GM19240 (cell line): ENCODE results near the gene HOXA6.
A peak's percentile ranks its signal among the peaks of the same experiment; 100 is the strongest.

ENCODE experiments used
- DNase-seq: peaks from one replicate; pipeline ENCODE4 v3.0.0; 2011; ENCODE audit warnings: low spot score; ENCODE audit not compliant: insufficient read length

Gene HOXA6

DNA sequence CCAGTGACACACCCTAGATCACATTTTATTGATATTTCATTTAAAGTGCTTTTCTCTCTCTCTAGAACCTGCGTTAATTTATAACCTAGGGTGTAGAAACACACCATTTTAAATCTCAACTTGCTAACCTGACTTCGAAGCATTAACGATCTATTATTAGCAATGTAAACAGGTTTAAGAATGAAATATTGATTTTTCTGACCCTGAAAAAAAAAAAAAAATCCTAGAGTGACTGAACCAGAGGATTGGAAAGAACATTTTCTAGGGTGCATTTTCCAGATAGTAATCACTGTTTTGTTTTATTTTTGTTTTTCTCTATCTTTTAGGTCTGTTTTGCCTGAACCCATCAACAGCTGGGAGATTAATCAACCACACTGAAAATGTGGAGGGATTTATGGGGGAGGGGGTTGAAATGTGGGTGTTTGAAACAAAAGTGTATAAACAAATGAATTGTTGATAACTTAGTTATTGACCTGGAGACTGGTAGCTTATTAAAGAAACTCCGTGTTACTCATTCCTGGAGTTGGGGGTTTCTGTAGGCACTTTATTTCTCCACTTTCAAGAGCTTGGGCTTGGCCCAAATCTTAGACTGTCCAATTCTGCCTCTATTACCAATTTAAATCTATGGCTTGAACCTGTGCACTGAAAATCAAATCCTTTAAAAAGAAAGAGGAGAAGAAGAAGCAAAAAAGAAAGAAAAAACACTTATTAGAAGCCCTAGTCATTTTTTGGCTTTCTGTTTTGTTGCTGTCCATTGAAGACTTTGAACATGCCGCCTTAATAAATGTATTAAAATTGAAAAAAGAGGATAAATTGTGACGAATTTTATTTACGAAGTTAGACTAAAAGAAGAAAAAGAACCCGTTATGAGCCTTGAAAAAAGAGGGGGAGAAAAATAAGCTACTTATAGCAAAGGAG is 47.9 kb downstream of the HOXA6 start:
- DNase-seq = no peak

DNA sequence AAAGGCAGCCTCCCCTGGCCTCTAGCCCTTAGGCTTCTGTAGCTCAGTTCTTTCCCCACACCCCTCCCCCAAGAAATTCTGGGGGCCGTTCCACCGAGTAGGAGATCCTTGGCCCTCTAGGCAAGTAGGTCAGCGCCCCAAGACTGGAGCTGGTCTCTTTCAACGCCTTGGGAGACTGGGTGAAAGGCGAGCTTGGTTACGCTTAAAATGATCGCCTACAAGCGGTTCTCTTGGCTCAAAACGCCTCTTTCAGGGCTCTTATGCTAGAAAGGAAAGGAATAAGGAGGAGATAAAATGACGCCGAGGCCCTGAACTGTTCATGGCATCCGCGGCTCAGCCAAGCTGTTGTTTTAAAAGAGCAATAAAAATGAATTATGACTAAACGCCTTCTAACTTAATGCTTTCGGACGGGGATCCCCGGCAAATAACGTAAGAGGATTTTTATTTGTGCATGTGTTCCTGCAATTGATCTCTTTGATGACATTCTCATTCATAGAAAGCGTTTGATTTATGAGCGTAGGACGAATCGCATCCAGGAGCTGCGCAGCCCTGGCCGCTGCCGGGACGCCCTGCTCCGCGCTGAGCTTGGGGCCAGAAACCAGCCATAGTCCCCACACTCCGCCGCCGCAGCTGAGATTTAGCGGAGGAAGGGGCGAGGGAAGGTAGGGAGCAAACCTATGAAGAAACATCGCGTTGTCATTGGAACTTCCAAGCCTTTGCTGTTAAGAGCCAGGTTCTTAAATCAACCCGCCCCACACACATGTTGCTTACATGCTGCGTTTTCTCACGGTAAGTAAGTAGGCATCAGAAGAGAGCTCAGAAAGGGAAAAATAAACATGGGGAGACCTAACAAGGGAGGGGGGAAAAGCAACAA is 48.8 kb downstream of the HOXA6 start:
- DNase-seq = no peak

DNA sequence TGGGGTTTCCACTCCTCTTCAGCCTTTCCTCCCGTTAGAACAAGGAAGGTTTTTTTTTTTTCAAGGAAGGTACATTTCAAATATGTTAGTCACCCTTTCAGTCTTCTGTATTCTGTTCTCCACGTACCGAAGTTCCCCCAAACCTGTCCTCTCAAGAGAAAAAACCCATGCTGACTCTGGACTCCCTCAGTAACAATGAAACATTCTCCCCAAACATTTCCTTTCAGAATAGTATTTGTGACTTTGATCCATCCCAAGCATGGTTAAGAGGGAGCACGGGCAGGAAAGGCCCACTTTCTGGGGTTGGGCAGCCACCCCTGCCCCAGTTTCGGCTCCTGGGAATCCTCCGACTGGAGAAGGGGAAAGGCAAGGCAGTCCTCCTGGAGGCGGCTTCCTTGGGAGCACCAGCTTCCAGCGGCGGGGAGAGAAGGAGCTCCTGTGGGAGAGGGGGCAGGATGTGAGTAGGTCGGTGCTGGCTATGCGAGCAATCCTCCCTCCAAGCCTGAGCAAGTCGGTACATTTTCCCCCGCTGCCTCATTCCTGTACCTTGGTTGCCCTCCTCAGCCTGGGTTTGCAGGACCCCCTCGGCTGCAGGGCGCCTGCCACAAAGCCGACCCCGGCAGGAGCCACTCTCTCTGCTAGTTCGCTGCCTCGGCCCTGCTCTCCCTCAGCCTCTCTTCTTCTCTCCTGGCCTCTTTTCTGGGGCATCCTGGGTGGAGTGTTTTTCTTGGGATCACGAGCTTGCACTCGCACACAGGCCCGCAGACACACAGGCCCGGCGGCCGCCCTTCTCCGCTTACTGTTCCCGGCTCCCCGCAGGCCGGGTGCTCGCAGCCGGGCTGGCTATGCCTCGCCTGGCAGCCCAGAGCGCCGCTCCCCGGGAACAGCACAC is 49.6 kb downstream of the HOXA6 start:
- no peak for DNase-seq

DNA sequence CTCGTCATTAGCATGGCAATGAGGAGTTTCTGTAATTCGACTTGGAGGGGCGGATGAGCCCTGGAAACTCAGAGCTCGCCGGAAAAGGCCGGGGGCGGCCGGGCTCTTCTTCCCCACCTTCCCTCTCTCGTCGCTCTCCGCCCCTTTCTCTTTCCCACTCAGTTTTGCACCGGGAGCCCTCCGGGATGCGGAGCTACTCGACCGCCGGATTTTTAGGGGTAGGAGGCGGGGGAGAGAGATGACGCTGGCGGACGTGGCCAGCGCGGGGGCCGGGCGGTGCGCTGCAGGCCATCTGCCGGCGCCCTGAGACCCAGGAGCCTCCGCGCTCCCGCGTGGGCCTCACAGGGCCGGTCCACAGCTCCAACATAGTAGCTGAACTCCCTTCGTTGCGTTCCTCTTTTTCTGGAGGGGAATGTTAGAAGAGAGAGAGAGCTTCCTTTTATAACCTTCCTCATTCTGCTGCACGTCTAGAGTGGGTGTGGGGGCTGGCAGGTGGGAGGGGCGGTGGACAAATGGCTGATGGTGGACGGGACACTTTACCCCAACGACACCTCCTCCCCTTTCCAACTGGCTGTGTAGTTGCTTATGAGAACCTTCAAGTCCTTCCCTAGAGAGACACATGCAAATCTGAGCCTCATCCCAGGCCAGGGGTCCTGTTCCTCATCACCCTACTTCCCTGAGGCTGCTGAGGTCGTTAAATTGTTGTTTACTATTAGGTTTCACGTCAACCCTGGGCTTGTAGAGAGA is 50.6 kb downstream of the HOXA6 start:
- no peak for DNase-seq

DNA sequence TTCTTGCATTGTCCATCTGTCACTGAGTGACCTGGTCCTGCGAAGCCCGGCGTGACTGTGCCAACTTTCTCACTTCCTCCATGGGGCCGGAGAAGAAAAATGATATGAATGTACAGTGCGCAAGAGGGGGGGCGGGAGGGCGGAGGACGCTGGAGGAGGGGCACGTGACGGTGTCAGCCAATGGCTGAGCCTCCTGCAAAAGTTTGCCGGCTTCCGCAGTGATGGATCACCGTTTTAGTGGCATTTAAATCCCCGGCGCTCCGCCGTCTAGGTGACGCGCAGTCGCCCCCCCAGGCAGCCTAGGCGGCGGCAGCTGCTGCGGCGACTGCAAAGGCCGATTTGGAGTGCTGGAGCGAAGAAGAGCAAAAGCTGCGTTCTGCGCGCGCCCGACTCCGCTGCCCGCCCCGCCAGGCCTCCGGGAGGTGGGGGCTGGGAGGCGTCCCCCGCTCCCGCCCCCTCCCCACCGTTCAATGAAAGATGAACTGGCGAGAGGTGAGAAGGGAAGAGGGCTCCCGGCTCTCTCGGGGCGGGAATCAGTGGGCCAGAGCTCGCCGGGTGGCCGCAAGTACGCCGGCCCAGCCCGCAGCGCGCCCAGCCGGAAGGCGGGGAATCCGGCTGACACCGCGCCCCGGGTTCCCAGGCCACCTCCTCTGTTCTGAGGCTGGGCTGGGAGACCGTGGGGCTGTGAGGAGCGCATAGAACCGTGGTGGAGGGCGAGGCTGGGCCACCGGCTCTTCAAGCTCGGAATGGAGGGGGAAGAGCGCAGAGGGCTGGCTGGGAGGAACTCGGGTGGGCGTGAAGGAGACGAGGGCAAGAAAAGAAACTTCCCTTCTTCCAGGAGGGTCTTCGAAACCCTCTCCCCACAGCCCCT is 51.4 kb downstream of the HOXA6 start, which contains the start of gene HOXA1:
Gene HOXA1 (minus strand): TSS at position 104 of the 871 bp plus-strand sequence. CDS start 88 bp downstream, at position 16.
- peak; percentile 95 for DNase-seq
